CD4-positive, alpha-beta T cell treated with Interleukin-6 for 4 hours (primary cell): ENCODE results near the gene PIEZO2.
"Not testable (repeated sequence)": the region's sequence is repeated elsewhere in the genome, so short reads cannot be mapped to it uniquely, and the experiment has no call there.

ENCODE experiments used
- DNase-seq: peaks from one replicate; pipeline ENCODE4 v3.0.0-alpha.2; 2020; ENCODE audit warnings: mixed read lengths

PIEZO2 gene

DNA sequence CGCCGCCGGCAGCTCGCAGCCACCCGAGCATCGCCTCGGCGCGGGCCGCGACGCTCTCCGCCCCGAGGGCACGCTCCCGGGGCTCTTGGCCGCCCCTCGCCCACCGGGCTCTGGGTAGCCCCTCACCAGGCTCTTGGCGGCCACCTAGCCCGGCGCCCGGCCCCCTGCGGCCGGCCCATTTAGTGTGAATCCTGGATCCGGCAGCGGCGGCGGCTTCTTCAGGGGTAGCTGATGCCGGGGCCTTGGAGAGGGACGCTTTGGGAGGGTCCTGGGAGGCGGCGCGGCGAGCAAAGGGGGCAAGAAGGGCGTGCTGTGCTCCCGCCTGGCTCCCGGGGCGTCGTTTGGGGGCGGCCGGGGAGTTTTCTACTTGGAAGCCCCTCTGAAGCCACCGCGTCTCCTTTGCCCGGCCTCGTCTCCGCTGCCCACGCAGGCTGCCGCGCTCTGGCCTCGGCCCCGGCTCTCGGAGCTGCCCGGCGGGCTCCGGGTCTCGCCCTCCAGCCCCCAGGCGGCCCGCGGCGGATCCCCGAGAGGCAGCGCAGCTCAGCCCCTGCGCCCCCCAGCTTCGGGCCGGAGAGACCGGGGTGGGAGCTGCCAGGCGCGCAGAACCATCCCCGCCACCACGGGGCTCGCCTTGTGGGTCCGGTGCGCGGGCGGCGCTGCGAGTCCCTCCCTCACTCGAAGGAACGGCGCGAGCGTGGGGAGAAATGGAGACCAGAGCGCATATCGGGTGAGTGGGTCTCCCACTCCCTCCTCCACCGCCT lies 509 bp downstream of the PIEZO2 start:
- DNase-seq, result no peak

DNA sequence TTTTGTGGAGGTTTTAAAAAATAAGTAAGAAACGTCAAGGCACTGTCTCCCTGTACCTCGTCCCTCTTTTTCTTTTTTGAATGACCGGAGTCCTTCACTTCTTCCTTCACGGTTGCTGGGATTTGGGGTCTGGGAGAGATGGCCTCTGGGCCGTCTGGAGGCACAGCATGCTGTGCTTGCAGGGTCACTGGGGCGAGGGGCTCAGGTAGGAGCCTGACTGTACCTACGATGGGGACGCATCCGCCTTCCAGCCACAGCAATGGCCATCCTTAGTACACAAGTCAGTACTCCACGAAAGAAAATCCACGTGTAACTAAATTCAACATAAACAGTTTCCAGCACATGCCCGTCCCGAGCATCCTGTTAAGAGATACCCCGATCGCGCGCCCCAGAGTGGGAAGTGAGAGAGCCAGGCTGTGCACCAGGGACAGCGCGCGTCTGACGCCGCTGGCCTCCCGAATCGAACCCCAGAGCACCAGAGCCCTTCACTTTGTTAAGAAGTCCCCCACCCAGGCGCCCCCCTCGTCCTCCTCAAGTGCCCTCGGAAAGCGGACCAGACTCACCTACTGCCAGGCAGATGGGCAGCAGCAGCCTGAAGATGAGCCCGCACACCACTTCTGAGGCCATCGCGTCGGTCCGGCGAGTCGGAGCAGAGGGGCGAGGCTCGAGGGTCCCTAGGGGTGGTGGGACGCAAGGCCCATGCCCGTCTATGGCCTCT lies 1.2 kb downstream of the PIEZO2 start:
- no peak for DNase-seq

- no peak for DNase-seq
Observed at GRCh38 chr18:11147371-11147951, 1.9 kb downstream of the PIEZO2 start.

DNA sequence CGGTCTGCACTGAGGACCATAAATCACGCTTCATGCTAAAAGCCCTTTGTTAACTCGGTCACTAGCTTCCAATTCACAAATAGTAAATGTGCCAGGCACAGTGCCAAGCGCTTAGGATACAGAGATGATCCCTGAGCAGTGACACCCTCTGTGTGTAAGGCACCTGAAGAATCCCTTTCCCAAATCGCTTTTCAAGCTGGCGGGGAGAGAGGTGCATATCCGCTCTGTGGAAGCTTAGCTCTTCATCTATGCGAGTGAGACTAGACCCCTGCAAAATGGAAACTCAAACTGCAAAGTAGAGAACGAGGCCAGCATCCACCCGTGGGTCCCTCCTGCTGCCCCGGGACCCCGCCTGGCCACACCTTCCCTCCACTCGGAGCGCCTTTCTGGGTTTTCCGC lies 2.4 kb downstream of the PIEZO2 start:
- no peak for DNase-seq

- DNase-seq, result no peak
Observed at GRCh38 chr18:11146238-11146946, 3.0 kb downstream of the PIEZO2 start.

DNA sequence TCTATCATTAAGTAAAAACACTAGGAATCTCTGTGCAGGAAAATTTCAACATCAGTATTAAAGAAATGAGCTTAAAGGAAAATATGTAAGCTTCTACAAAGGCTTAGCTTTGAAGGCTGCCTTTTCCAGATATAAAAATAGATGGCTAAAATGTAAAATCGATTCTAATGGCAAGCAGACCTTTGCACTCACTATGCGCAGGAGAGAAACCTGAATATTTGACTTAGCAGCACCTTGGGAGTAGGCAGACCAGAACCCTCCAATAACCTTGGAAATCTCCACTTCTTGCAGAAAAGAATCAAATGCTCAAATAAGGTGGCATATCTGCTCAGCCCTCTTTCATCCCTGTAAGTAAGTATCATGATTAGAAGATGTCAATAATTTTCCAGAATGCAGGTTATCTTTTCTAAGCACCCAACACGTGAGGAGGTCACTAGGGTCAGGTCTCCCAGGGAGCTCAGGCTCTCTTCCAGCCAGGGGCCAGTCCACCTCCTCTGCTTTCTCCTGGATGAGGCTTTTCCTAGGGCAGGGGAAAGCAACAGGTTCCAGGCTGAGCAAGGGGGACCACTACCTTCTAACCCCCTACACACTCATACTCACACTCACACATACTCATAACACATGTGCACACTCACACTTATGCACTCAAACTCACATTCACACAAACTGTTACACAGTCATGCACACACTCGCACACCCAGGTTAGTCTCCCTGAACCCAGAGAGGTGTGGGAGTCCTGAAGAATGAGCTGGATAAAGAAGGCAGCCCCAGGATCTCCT lies 3.8 kb downstream of the PIEZO2 start:
- DNase-seq, result no peak

DNA sequence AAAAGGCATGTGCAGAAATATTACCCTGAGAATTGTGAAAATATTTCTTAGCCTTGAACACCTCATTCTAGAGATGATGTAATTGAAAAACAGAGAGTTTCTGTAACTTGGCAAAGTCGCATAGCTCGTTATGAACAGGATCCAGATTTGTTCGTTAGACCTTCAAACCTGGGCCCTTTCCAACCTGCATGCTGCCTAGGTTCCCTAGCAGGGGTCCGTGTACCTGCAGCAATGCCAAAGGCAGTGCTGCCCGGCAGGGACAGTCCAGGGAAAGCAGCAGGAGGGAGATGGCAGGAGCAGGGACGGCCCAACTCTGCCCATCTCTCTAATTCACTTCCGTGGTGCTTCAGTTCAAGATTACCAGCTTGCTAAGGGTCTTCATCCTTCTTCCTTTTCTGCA lies 12.0 kb downstream of the PIEZO2 start:
- DNase-seq, result no peak

DNA sequence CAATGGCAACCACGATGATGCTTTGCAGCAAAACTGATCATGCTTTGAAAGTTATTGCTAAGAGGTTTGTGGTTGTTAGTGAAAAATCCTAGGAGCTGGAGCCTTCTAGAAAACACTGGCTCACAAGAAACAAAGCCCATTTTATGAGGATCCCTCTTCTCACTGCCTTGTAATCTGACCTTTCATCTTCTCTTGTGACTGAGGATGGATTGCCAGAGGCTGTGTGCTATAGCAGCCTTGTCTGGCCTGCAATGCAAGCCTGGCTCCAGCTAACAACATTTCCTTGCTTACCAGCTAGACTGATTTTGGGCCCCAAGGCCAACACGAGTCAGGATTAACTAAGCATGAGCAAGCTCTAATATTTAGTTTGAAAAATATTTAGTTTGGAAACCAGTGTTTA lies 13.1 kb downstream of the PIEZO2 start:
- no peak for DNase-seq

GRCh38 chr18:11134940-11135339 lies 14.4 kb downstream of the PIEZO2 start:
- no peak for DNase-seq

DNA sequence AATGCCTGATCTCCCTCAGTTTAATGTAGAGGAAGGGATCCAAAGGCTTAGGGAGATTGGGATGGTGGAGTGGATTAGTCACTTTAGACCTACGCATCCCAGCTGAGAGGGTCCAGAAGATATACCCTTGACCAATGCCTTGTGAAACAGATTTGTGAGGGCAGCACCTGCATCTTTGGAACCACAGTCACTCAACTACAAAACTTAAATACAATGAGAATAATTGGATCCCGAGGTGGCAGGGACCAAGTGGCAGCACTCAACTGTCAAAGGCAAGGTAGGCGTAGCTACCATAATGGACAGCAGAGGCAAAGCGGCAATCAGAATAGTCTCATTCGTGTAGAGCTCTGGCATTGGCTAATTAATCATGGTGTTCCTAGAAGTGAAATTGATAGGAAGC lies 20.3 kb downstream of the PIEZO2 start:
- not testable (repeated sequence) for DNase-seq

GRCh38 chr18:11125492-11126315 lies 23.7 kb downstream of the PIEZO2 start:
- DNase-seq, result no peak

GRCh38 chr18:11124054-11124453 lies 25.3 kb downstream of the PIEZO2 start:
- DNase-seq, result no peak

DNA sequence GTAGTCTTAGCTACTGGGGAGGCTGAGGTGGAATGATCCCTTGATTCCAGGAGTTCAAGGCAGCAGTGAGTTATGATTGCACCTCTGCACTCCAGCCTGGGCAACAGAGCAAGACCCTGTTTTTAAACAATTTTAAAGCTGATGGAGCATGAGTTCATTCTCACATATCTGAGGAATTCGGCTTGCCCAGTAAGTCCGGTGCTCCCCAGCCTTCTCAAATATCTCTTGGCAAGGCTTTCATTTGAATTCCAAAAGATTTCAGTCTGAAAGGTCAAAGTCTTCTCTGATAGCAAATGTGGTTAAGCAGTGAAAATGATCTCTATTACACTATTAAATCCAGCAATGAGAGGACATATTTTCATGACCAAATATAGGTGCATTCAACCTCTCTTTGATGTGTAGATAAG lies 27.9 kb downstream of the PIEZO2 start:
- DNase-seq, result no peak

GRCh38 chr18:11119959-11120587 lies 29.3 kb downstream of the PIEZO2 start:
- DNase-seq, result no peak

GRCh38 chr18:11119550-11119949 lies 29.8 kb downstream of the PIEZO2 start:
- no peak for DNase-seq

GRCh38 chr18:11118051-11118766 lies 31.2 kb downstream of the PIEZO2 start:
- no peak for DNase-seq

DNA sequence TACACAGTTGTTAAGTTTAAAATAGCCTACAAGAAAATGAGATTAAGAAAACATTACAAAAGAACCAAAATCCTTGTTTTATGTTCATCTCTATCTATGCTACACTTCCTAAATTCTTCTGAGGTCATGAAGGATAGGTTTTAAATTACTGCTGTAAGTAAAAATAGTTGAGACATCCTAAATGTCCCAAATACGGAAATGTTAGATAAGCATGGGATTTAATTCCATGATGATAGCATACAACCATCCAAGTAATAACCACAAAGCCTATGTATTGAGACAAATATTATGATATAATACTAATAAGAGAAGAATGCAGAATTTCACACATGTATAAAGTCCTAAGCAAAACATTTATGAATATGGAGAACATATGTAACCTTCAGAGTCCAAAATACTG lies 34.1 kb downstream of the PIEZO2 start:
- no peak for DNase-seq

GRCh38 chr18:11114653-11115052 lies 34.7 kb downstream of the PIEZO2 start:
- no peak for DNase-seq

GRCh38 chr18:11113937-11114336 lies 35.4 kb downstream of the PIEZO2 start:
- no peak for DNase-seq

DNA sequence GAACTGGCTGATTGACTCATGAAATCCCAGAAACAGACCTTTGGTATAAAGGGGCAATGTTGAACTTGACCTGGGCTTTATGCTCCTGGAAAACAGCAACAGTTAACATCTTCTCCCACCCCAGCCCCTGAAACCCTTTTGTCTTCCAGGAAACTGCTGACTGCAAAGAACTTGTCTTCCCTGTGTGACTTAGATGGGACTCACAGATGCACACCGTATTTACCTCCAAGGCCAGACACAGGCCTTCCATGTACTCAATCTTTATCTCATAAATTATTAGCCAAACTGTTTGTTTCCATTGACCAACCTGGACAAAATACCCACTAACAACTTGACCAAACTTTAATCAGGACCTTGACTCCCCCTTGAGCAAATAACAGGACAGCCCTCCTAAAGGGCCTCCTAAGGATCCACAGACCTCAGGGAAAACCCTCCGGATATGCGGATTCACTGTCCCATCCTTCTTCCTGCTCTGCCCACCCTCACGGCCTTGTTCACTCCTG lies 36.3 kb downstream of the PIEZO2 start:
- no peak for DNase-seq
